Osteoblast (primary cell): ENCODE data around the gene RAB11A. TPM values are rescaled to one million over a fixed set of nuclear protein-coding genes. Genes with fewer than 3 reads are reported as not detected.

ENCODE experiments used
- DNase-seq: peaks from one replicate; pipeline ENCODE4 v3.0.0; 2011; ENCODE audit warnings: low spot score, mixed read lengths; ENCODE audit not compliant: insufficient read length; ENCODE audit errors: missing footprints
- H2AFZ ChIP-seq: 2 replicates; pipeline ENCODE4 v1.6.0; 2011; ENCODE audit warnings: mild to moderate bottlenecking, low read length
- H3K27ac ChIP-seq: 2 replicates; pipeline ENCODE4 v1.5.1; 2011; ENCODE audit warnings: mild to moderate bottlenecking, low read depth, low read length, moderate library complexity
- H3K27me3 ChIP-seq: 2 replicates; pipeline ENCODE4 v1.6.0; 2012; ENCODE audit warnings: mild to moderate bottlenecking, control low read depth, inconsistent platforms, low read length, moderate library complexity; ENCODE audit not compliant: insufficient read depth
- H3K36me3 ChIP-seq: 2 replicates; pipeline ENCODE4 v1.5.1; 2011; ENCODE audit warnings: mild to moderate bottlenecking, low read length, control low read depth, moderate library complexity; ENCODE audit not compliant: insufficient read depth
- H3K4me1 ChIP-seq: 2 replicates; pipeline ENCODE4 v1.5.1; 2011; ENCODE audit warnings: mild to moderate bottlenecking, low read length, control low read depth, moderate library complexity; ENCODE audit not compliant: insufficient read depth
- H3K4me2 ChIP-seq: 2 replicates; pipeline ENCODE4 v1.6.0; 2011; ENCODE audit warnings: mild to moderate bottlenecking, low read length; ENCODE audit not compliant: insufficient read depth
- H3K4me3 ChIP-seq: fragments of 200-600 bp; sonication (generic); 3 replicates; pipeline ENCODE4 v1.5.1; 2012; ENCODE audit warnings: mild to moderate bottlenecking, low read length, inconsistent platforms; ENCODE audit not compliant: insufficient read depth
- H3K79me2 ChIP-seq: 2 replicates; pipeline ENCODE4 v1.6.0; 2012; ENCODE audit warnings: mild to moderate bottlenecking, low read length, control low read depth, inconsistent platforms; ENCODE audit not compliant: insufficient read depth
- H3K9me3 ChIP-seq: 2 replicates; pipeline ENCODE4 v1.5.1; 2011; ENCODE audit warnings: low read depth, low read length, control low read depth
- H4K20me1 ChIP-seq: 2 replicates; pipeline ENCODE4 v1.6.0; 2012; ENCODE audit warnings: mild to moderate bottlenecking, low read length, control low read depth; ENCODE audit not compliant: insufficient read depth
- total RNA-seq: library from RNA; depleted of rRNA; stranded (reverse); fragments of >200 nt; gene quantifications from 2 replicates; pipeline ENCODE4 v1.2.3, GENCODE V29; 2012
- TF ChIP-seq, protein P1 (sequence below): IDR thresholded peaks from 2 replicates; pipeline ENCODE4 v1.5.1; 2011; ENCODE audit warnings: mild to moderate bottlenecking, low read depth, low read length, moderate library complexity; ENCODE audit errors: extremely low read depth

RAB11A gene
- 55.7 and 68.0 TPM in 2 replicates for total RNA-seq

DNA sequence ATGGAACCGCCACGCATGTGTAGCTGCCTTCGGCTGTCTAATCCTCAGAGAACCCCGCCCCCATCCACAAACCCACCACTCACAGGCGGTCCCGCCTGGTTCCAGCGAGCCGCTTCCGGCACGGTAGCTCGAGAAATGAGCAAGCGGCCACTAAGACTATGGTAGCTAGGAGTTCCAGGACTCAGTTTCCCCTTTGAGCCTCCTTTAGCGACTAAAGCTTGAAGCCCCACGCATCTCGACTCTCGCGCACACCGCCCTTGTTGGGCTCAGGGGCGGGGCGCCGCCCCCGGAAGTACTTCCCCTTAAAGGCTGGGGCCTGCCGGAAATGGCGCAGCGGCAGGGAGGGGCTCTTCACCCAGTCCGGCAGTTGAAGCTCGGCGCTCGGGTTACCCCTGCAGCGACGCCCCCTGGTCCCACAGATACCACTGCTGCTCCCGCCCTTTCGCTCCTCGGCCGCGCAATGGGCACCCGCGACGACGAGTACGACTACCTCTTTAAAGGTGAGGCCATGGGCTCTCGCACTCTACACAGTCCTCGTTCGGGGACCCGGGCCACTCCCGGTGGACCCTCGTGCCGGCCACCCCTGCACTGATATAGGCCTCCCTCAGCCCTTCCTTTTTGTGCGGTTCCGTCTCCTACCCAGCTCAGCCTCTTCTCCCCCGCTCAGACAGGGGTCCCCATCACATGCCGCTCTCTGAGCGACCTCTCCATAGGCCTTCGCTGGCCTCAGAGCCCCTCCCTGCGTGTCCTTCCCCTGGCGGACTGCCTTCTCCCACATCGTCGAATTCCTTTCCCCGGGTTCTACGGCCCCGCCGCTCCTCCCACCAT lies at the start of gene RAB11A:
Gene RAB11A, plus strand, starts transcription at position 366 of the 828 bp plus-strand sequence. Its CDS starts 95 bp downstream, at position 461.
- TF ChIP-seq, protein P1, sequence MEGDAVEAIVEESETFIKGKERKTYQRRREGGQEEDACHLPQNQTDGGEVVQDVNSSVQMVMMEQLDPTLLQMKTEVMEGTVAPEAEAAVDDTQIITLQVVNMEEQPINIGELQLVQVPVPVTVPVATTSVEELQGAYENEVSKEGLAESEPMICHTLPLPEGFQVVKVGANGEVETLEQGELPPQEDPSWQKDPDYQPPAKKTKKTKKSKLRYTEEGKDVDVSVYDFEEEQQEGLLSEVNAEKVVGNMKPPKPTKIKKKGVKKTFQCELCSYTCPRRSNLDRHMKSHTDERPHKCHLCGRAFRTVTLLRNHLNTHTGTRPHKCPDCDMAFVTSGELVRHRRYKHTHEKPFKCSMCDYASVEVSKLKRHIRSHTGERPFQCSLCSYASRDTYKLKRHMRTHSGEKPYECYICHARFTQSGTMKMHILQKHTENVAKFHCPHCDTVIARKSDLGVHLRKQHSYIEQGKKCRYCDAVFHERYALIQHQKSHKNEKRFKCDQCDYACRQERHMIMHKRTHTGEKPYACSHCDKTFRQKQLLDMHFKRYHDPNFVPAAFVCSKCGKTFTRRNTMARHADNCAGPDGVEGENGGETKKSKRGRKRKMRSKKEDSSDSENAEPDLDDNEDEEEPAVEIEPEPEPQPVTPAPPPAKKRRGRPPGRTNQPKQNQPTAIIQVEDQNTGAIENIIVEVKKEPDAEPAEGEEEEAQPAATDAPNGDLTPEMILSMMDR, result peak; percentile 27
- H2AFZ ChIP-seq, result peak within 1 kb of the TSS; percentile 96
- H3K4me1 ChIP-seq, result peaks cover 13% of the 10 kb centered on the region
- peaks cover 2% of the 10 kb centered on the region for H3K36me3 ChIP-seq
- peak within 1 kb of the TSS; percentile 96 for H3K4me2 ChIP-seq
- H3K4me3 ChIP-seq, result peak within 1 kb of the TSS; percentile 86
- no peaks in the 10 kb centered on the region for H3K9me3 ChIP-seq
- peak; percentile 93 for DNase-seq
- H4K20me1 ChIP-seq, result peaks cover 36% of the 10 kb centered on the region
- peak within 1 kb of the TSS; percentile 85 for H3K27ac ChIP-seq
- peaks cover 51% of the 10 kb centered on the region for H3K79me2 ChIP-seq
- H3K27me3 ChIP-seq, result no peaks in the 10 kb centered on the region

DNA sequence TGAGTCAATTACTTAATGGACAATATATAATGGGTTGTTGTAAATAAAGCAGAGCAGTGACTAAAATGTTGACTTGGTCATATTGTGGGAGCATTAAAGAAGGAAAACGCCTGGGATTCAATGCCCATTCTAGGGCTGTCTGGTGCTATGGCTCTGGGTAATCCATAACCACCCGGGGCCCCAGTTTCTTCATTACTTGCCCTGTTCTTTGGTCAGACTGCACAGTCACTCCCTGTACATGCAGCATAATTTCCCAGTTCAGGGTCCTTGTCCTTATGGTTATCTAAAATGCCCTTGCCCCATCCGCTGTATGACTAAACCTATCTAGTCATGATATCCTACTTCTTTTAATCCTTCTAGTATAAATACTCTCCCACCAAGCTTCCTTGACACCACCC lies 49.7 kb upstream of the RAB11A start:
- peaks cover 4% of the 10 kb centered on the region for H3K4me1 ChIP-seq
- no peaks in the 10 kb centered on the region for H3K36me3 ChIP-seq
- H2AFZ ChIP-seq, result no peak overlapping the region
- TF ChIP-seq, protein P1, result no peak
- no peaks in the 10 kb centered on the region for H3K79me2 ChIP-seq
- no peak overlapping the region for H3K27ac ChIP-seq
- no peaks in the 10 kb centered on the region for H3K27me3 ChIP-seq
- H3K4me3 ChIP-seq, result no peak overlapping the region
- no peaks in the 10 kb centered on the region for H3K9me3 ChIP-seq
- DNase-seq, result no peak
- H3K4me2 ChIP-seq, result no peak overlapping the region
- H4K20me1 ChIP-seq, result no peaks in the 10 kb centered on the region

DNA sequence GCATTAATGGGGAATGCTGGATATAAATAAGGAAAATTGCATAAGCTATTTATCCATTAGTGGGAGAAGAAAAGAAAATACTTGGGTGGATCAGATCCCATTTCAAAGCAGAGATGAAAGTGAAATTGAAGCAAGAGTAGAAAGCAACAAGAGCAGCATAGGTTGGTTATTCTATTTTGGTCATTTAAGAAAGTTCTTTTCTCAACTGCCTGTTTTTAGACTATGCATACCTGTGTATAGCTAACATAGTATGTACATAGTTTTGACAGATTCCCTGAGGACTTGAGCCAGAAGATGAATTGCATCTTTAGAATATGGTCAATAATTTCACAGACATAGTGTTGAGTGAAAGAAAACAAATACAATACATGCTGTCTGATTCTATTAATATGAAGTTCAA lies 48.2 kb upstream of the RAB11A start:
- peaks cover 8% of the 10 kb centered on the region for H3K4me1 ChIP-seq
- peak; percentile 26 for DNase-seq
- H4K20me1 ChIP-seq, result no peaks in the 10 kb centered on the region
- H3K9me3 ChIP-seq, result no peaks in the 10 kb centered on the region
- no peak overlapping the region for H3K27ac ChIP-seq
- TF ChIP-seq, protein P1, result no peak
- H3K36me3 ChIP-seq, result no peaks in the 10 kb centered on the region
- no peaks in the 10 kb centered on the region for H3K79me2 ChIP-seq
- no peak overlapping the region for H2AFZ ChIP-seq
- H3K4me3 ChIP-seq, result no peak overlapping the region
- no peak overlapping the region for H3K4me2 ChIP-seq
- H3K27me3 ChIP-seq, result no peaks in the 10 kb centered on the region

DNA sequence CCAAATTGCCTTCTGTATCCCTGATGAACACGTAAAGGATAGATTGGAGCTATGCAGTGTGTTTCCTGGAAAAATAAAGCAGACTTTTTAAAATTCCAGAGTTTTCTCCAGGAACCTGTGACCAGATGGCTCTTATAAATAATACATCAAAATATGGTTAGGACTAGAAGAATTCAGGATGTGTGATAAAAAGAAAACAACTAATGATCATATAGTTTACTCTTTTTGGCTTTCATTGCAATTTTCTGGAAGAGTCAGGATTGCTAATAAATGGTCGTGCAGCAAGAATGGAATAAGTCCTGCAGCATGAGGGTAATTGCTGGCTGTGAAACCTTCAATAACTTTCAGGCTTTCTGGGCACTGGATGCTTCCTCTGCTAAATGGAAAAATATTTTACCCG lies 47.0 kb upstream of the RAB11A start:
- no peak overlapping the region for H3K4me3 ChIP-seq
- TF ChIP-seq, protein P1, result no peak
- peaks cover 8% of the 10 kb centered on the region for H3K4me1 ChIP-seq
- no peaks in the 10 kb centered on the region for H3K79me2 ChIP-seq
- DNase-seq, result no peak
- no peak overlapping the region for H3K4me2 ChIP-seq
- no peaks in the 10 kb centered on the region for H3K9me3 ChIP-seq
- no peak overlapping the region for H3K27ac ChIP-seq
- H3K27me3 ChIP-seq, result no peaks in the 10 kb centered on the region
- no peaks in the 10 kb centered on the region for H4K20me1 ChIP-seq
- no peak overlapping the region for H2AFZ ChIP-seq
- H3K36me3 ChIP-seq, result no peaks in the 10 kb centered on the region
